HG03066 (cell line): ENCODE data around the gene ZNF609.

Experiments
- ATAC-seq: cut with Tn5 transposase; IDR thresholded peaks from one replicate; pipeline ENCODE4 v1.9.1; 2021; ENCODE audit warnings: low read depth; ENCODE audit not compliant: unreplicated experiment

The ZNF609 gene

GRCh38 chr15:64706011-64706911, 245.9 kb downstream of the ZNF609 start:
- ATAC-seq, result no peak

DNA sequence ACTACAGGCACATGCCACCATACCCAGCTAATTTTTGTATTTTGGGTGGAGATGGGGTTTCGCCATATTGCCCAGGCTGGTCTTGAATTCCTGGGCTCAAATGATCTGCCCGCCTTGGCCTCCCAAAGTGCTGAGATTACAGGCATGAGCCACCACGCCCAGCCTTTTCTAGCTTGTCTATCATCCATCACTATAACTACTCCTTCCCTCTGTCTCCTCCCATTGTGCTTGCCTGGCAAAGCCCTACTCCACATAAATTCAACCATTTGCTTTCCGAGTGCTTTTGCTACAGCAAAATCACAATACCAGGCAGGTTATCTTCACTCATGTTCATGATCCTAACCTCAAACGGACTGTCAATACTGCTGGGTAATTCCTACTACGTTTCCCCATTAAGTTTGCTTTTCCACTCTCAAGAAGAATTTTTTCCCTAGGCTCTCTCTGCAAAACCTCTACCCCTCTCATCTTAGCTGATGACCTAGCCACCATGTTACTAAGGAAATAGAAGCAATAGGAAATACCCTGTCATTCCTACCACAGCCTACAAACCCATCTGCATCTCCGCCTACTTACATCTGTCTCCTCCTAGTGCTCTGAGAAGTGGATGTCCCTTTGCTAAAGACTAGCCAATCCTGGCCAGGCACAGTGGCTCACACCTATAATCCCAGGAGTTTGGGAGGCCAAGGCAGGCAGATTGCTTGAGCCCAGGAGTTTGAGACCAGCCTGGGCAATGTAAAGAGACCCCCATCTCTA, 250.5 kb downstream of the ZNF609 start:
- no peak for ATAC-seq

DNA sequence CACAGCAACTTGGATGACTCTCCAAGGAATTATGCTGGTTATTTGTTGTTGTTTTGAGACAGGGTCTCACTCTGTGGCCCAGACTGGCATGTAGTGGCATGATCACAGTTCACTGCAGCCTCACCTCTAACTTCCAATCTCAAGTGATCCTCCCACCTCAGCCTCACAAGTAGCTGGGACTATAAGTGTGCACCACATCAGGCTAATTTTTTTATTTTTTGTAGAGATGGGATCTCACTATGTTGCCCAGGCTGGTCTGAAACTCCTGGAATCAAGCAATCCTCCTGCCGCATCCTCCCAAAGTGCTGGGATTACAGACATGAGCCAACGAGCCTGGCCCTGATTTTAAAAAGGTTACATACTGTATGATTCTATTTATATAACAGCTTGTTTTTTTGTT, 252.0 kb downstream of the ZNF609 start:
- no peak for ATAC-seq

GRCh38 chr15:64713592-64713991, 253.2 kb downstream of the ZNF609 start:
- ATAC-seq, result no peak

DNA sequence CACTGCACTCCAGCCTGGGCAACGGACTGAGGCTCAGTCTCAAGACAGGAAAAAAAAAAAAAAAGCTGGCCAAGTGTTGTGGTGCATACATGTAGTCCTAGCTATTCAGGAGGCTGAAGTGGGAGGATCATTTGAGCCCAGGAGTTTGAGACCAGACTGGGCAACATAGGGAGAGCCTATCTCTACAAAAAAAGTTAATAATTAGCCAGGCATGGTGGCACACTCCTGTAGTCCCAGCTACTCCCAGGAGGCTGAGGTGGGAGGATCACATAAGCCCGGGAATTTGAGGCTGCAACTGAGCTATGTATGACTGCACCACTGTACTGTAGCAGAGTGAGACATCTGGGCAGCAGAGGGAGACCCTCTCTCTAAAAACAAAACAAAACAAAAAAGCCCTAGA, 256.1 kb downstream of the ZNF609 start:
- no peak for ATAC-seq

DNA sequence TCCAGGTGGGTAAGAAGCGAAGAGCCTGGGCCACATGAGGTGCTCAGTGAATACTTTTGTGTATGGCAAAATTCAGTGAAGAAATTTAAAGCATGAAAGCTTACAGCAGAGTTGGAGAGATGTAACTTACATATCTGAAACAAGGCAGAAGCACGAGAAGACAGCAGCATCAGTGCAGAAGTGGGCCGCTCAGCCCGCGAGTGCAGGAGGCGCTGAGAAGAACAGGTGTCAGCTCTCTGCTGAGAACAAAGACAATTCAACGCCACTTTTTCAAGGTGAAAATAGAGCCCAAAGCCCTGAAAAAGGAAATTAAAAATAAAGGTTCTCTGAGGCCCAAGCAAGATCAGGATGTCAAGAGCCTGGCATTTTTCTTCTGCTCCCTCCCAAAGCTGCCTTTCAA, 256.8 kb downstream of the ZNF609 start:
- ATAC-seq, result no peak

- no peak for ATAC-seq
Observed at GRCh38 chr15:64717735-64718495, 257.5 kb downstream of the ZNF609 start.

- no peak for ATAC-seq
Observed at GRCh38 chr15:64720188-64720587, 259.8 kb downstream of the ZNF609 start.

GRCh38 chr15:64730151-64730550, 269.8 kb downstream of the ZNF609 start:
- no peak for ATAC-seq

- no peak for ATAC-seq
Observed at GRCh38 chr15:64731012-64731804, 270.8 kb downstream of the ZNF609 start.

DNA sequence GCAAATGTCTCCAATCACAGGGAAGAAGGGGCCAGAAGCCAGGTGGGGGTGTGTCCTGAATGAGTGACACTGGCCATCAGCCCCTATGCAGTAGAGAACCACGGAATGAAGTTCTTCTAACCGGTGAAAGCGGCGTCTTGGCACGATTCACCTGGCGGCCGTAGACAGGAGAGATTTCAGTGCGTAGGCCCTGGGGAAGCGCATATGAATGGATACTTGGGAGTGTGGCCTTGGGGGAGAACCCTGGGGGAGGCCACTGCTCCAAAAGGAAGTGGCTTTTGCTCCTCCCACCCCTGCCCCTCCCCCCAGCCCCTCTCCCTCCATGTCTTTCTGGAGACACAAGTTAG, 271.4 kb downstream of the ZNF609 start:
- no peak for ATAC-seq

GRCh38 chr15:64732156-64732860, 271.9 kb downstream of the ZNF609 start:
- ATAC-seq, result no peak
